ENCODE data around the gene ACOT7. TPM values are rescaled to one million over a fixed set of nuclear protein-coding genes. Genes with fewer than 3 reads are reported as not detected.

Gene ACOT7
- total and polyA plus RNA-seq, 2 donors (not counting 1 experiment from before 2014, with no cell fraction given), result 4.2 to 4.6 TPM

DNA sequence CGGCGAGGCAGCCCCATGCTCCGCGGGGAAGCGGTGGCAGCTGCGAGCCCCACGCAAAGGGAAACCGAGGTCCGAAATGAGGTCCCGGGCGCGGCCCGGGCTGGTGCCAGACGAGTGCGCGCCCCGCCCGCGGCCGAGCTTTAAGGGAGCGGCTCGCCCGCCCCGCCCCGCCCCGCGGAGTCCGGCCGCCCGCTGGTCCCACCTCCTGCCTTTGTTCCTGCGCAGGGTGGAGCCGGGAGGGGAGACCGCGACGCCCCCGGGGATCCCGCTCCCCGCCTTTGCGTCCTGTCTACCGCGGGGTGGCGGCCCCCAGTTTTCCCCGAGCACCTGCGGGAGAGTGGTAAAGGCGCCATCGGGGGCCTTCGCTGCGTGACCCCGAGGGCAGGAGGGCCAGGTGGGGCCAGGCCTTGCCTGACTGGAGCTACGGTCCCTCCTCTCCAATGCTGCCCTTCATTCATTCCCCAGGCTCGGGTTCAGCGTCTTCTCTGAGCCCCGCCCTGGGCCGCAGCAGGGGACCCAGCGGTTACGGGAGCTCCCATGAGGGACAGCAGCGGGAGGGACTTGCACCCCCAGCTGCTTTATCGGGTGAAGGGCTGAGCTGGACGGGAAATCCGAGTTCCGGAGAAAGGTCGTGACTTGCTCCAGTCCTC is 26.4 kb upstream of the ACOT7 start, which contains the start of gene HES2:
TSS of gene HES2 (minus strand) at position 116 of the 650 bp plus-strand sequence. CDS start at position 17, 99 bp downstream.
- ATAC-seq (ENCODE audit: low read depth), result no peak
- Histone ChIP-seq H3K27me3 (replicated peaks in 1 of 4; ENCODE audit: control extremely low read depth in 1 of 4, control insufficient read depth in 3 of 4, insufficient read depth in 4 of 4, low read length in 3 of 4) (peaks cover 0 to 73% (median 34%) of the 10 kb centered on the region in 4 experiments), H3K9ac (ENCODE audit: low read length) (peak within 1 kb of the TSS; percentile 19), H3K9me3 (ENCODE audit: control extremely low read depth in 1 of 3, control insufficient read depth in 2 of 3, insufficient read depth in 1 of 3, low read length in 2 of 3) (peaks cover 0 to 7% (median 0%) of the 10 kb centered on the region in 3 donors), H2AFZ (ENCODE audit: insufficient read depth, low read depth, low read length, poor library complexity, severe bottlenecking) (peak within 1 kb of the TSS; percentile 22), H3K79me2 (ENCODE audit: control insufficient read depth, insufficient read depth, low read length) (no peaks in the 10 kb centered on the region), H3K4me2 (replicated peaks; ENCODE audit: low read depth, low read length, poor library complexity, severe bottlenecking) (peak within 1 kb of the TSS; percentile 71), H3K36me3 (replicated peaks in 1 of 2; ENCODE audit: control extremely low read depth in 1 of 2, control insufficient read depth in 1 of 2, extremely low read depth in 1 of 2, insufficient read depth in 2 of 2, low read length in 1 of 2) (no peaks in the 10 kb centered on the region), H3K4me3 (ENCODE audit: control extremely low read depth in 1 of 5, extremely low read depth in 1 of 5, insufficient read depth in 1 of 5, low read depth in 2 of 5, low read length in 4 of 5) (peak within 1 kb of the TSS in 2 of 5 experiments; percentile 23 to 39), H3K4me1 (ENCODE audit: control insufficient read depth in 2 of 2, insufficient read depth in 2 of 2, low read length in 2 of 2) (peaks cover 22 to 34% of the 10 kb centered on the region in 2 donors), H4K20me1 (ENCODE audit: control insufficient read depth, insufficient read depth, low read length, poor library complexity, severe bottlenecking) (no peaks in the 10 kb centered on the region), H3K27ac (ENCODE audit: low read length in 2 of 2) (no peak within 1 kb of the TSS)
- H3K4me1 Mint-ChIP-seq, result peaks cover 15% of the 10 kb centered on the region
- ChIA-PET CTCF (interaction anchor here (6.1 kb wide), 1 partner anchor 19 kb away, joined by 53 read pairs; no protein-coding TSS in a partner anchor), POLR2A (no interaction called here)
- DNase-seq, result no peak
- no peak within 1 kb of the TSS for H3K27ac Mint-ChIP-seq
- H3K9me3 Mint-ChIP-seq (ENCODE audit: insufficient read depth), result no peaks in the 10 kb centered on the region
- peaks cover 52% of the 10 kb centered on the region for H3K27me3 Mint-ChIP-seq
- under 1% methylated on average over 62 of the region's 62 CpGs for WGBS (ENCODE audit: insufficient coverage)
- intact Hi-C loops (cut with micrococcal nuclease), result no loop called here
- TF ChIP-seq, protein P1, sequence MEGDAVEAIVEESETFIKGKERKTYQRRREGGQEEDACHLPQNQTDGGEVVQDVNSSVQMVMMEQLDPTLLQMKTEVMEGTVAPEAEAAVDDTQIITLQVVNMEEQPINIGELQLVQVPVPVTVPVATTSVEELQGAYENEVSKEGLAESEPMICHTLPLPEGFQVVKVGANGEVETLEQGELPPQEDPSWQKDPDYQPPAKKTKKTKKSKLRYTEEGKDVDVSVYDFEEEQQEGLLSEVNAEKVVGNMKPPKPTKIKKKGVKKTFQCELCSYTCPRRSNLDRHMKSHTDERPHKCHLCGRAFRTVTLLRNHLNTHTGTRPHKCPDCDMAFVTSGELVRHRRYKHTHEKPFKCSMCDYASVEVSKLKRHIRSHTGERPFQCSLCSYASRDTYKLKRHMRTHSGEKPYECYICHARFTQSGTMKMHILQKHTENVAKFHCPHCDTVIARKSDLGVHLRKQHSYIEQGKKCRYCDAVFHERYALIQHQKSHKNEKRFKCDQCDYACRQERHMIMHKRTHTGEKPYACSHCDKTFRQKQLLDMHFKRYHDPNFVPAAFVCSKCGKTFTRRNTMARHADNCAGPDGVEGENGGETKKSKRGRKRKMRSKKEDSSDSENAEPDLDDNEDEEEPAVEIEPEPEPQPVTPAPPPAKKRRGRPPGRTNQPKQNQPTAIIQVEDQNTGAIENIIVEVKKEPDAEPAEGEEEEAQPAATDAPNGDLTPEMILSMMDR (IDR thresholded peaks at IDR 0.05), result no peak
- no peak for TF ChIP-seq EZH2 (IDR thresholded peaks at IDR 0.05; ENCODE audit: borderline replicate concordance, insufficient read depth, low read depth, low read length, poor library complexity, severe bottlenecking)
- peak within 1 kb of the TSS; percentile 47 for H3K4me3 Mint-ChIP-seq

DNA sequence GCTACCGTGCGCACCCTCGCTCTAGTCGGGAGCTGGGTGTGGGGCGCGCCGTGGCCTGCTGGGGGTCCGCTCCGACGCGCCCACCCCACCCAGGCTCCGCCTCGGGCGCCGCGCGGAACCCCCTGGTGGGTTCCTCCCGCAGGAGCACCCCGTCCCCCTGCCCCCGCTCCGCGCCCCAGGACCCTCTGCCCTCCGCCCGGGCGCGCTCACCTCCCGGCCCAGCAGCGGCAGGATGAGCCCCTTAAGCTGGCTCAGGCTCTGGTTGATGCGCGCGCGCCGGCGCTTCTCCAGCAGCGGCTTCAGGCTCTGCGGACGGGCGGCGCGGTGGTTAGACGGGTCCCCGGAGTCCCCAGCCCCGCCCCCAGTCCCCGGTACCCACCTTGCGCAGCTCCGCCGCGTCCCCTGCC is 25.8 kb upstream of the ACOT7 start:
- WGBS (ENCODE audit: insufficient coverage), result 4% methylated on average over 48 of the region's 48 CpGs
- intact Hi-C loops (cut with micrococcal nuclease), result no loop called here
- H3K4me1 ChIP-seq (ENCODE audit: control insufficient read depth in 2 of 2, insufficient read depth in 2 of 2, low read length in 2 of 2), result peaks cover 24 to 36% of the 10 kb centered on the region in 2 donors
- Mint-ChIP-seq H3K4me3 (no peak overlapping the region), H3K4me1 (peaks cover 17% of the 10 kb centered on the region), H3K27me3 (peaks cover 55% of the 10 kb centered on the region), H3K27ac (no peak overlapping the region), H3K9me3 (ENCODE audit: insufficient read depth) (no peaks in the 10 kb centered on the region)
- POLR2A ChIA-PET, result no interaction called here
- DNase-seq (no peak), ATAC-seq (ENCODE audit: low read depth) (no peak)
- CTCF ChIA-PET, result interaction anchor here (6.1 kb wide), 1 partner anchor 20 kb away, joined by 53 read pairs; no protein-coding TSS in a partner anchor
- no peaks in the 10 kb centered on the region for H4K20me1 ChIP-seq (ENCODE audit: control insufficient read depth, insufficient read depth, low read length, poor library complexity, severe bottlenecking)
- no peaks in the 10 kb centered on the region for H3K36me3 ChIP-seq (replicated peaks in 1 of 2; ENCODE audit: control extremely low read depth in 1 of 2, control insufficient read depth in 1 of 2, extremely low read depth in 1 of 2, insufficient read depth in 2 of 2, low read length in 1 of 2)
- peaks cover 0 to 6% (median 0%) of the 10 kb centered on the region in 3 donors for H3K9me3 ChIP-seq (ENCODE audit: control extremely low read depth in 1 of 3, control insufficient read depth in 2 of 3, insufficient read depth in 1 of 3, low read length in 2 of 3)
- H3K27me3 ChIP-seq (replicated peaks in 1 of 4; ENCODE audit: control extremely low read depth in 1 of 4, control insufficient read depth in 3 of 4, insufficient read depth in 4 of 4, low read length in 3 of 4), result peaks cover 0 to 76% (median 36%) of the 10 kb centered on the region in 4 experiments
- H2AFZ ChIP-seq (ENCODE audit: insufficient read depth, low read depth, low read length, poor library complexity, severe bottlenecking), result peak overlapping the region; percentile 22
- peak overlapping the region in 2 of 5 experiments; percentile 23 to 39 for H3K4me3 ChIP-seq (ENCODE audit: control extremely low read depth in 1 of 5, extremely low read depth in 1 of 5, insufficient read depth in 1 of 5, low read depth in 2 of 5, low read length in 4 of 5)
- TF ChIP-seq, protein P1 (IDR thresholded peaks at IDR 0.05), result no peak
- no peak for TF ChIP-seq EZH2 (IDR thresholded peaks at IDR 0.05; ENCODE audit: borderline replicate concordance, insufficient read depth, low read depth, low read length, poor library complexity, severe bottlenecking)
- H3K4me2 ChIP-seq (replicated peaks; ENCODE audit: low read depth, low read length, poor library complexity, severe bottlenecking), result peak overlapping the region; percentile 71
- H3K79me2 ChIP-seq (ENCODE audit: control insufficient read depth, insufficient read depth, low read length), result no peaks in the 10 kb centered on the region
- H3K9ac ChIP-seq (ENCODE audit: low read length), result peak overlapping the region; percentile 19
- no peak overlapping the region for H3K27ac ChIP-seq (ENCODE audit: low read length in 2 of 2)
